ENCODE measurements around the gene CHIC2. TPM values are rescaled to one million over a fixed set of nuclear protein-coding genes. Genes with fewer than 3 reads are reported as not detected.

CHIC2 gene
- total RNA-seq, 1 experiment from 2014 or later = 16.5 TPM

GRCh38 chr4:54001668-54002365 lies 62.6 kb downstream of the CHIC2 start:
- no peak overlapping the region for H3K27ac Mint-ChIP-seq (ENCODE audit: unreplicated experiment)
- no TSS peak for BruUV-seq (replicated peaks)
- no peak for TF ChIP-seq CTCF (IDR thresholded peaks at IDR 0.05; ENCODE audit: unreplicated experiment)
- intact Hi-C loops (cut with micrococcal nuclease; ENCODE audit: unreplicated experiment) = no loop called here
- H3K9me3 Mint-ChIP-seq (ENCODE audit: low read depth, unreplicated experiment) = no peaks in the 10 kb centered on the region
- H3K27me3 Mint-ChIP-seq (ENCODE audit: unreplicated experiment) = no peaks in the 10 kb centered on the region
- DNase-seq = no peak
- H3K4me1 Mint-ChIP-seq (ENCODE audit: low read depth, unreplicated experiment) = peaks cover 9% of the 10 kb centered on the region
- H3K4me3 Mint-ChIP-seq (ENCODE audit: low read depth, unreplicated experiment) = no peak overlapping the region
- peaks cover 5% of the 10 kb centered on the region for H3K36me3 Mint-ChIP-seq (ENCODE audit: insufficient read depth, unreplicated experiment)
- CTCF ChIA-PET = no interaction called here

- Mint-ChIP-seq H3K36me3 (ENCODE audit: insufficient read depth, unreplicated experiment) (peaks cover 5% of the 10 kb centered on the region), H3K27ac (ENCODE audit: unreplicated experiment) (no peak overlapping the region), H3K4me1 (ENCODE audit: low read depth, unreplicated experiment) (peaks cover 9% of the 10 kb centered on the region), H3K9me3 (ENCODE audit: low read depth, unreplicated experiment) (no peaks in the 10 kb centered on the region), H3K27me3 (ENCODE audit: unreplicated experiment) (no peaks in the 10 kb centered on the region), H3K4me3 (ENCODE audit: low read depth, unreplicated experiment) (no peak overlapping the region)
- intact Hi-C loops (cut with micrococcal nuclease; ENCODE audit: unreplicated experiment) = loop anchor here (5.0 kb wide), 2 partner anchors 59 to 66 kb away; no protein-coding TSS in a partner anchor
- TF ChIP-seq CTCF (IDR thresholded peaks at IDR 0.05; ENCODE audit: unreplicated experiment) = no peak
- CTCF ChIA-PET = no interaction called here
- DNase-seq = peak; percentile 25
- no TSS peak for BruUV-seq (replicated peaks)
Measured at GRCh38 chr4:53997898-53998297, 66.5 kb downstream of the CHIC2 start.

GRCh38 chr4:53994382-53995102 lies 69.9 kb downstream of the CHIC2 start:
- CTCF ChIA-PET = no interaction called here
- H3K36me3 Mint-ChIP-seq (ENCODE audit: insufficient read depth, unreplicated experiment) = peaks cover 5% of the 10 kb centered on the region
- no peaks in the 10 kb centered on the region for H3K9me3 Mint-ChIP-seq (ENCODE audit: low read depth, unreplicated experiment)
- H3K27me3 Mint-ChIP-seq (ENCODE audit: unreplicated experiment) = no peaks in the 10 kb centered on the region
- H3K4me3 Mint-ChIP-seq (ENCODE audit: low read depth, unreplicated experiment) = no peak overlapping the region
- no peak for TF ChIP-seq CTCF (IDR thresholded peaks at IDR 0.05; ENCODE audit: unreplicated experiment)
- H3K4me1 Mint-ChIP-seq (ENCODE audit: low read depth, unreplicated experiment) = peaks cover 9% of the 10 kb centered on the region
- DNase-seq = no peak
- BruUV-seq (replicated peaks) = no TSS peak
- intact Hi-C loops (cut with micrococcal nuclease; ENCODE audit: unreplicated experiment) = loop anchor here (5.0 kb wide), 2 partner anchors 62 to 63 kb away; no protein-coding TSS in a partner anchor
- no peak overlapping the region for H3K27ac Mint-ChIP-seq (ENCODE audit: unreplicated experiment)

- H3K27ac Mint-ChIP-seq (ENCODE audit: unreplicated experiment) = no peak overlapping the region
- intact Hi-C loops (cut with micrococcal nuclease; ENCODE audit: unreplicated experiment) = no loop called here
- H3K27me3 Mint-ChIP-seq (ENCODE audit: unreplicated experiment) = no peaks in the 10 kb centered on the region
- CTCF ChIA-PET = no interaction called here
- H3K36me3 Mint-ChIP-seq (ENCODE audit: insufficient read depth, unreplicated experiment) = peaks cover 3% of the 10 kb centered on the region
- TF ChIP-seq CTCF (IDR thresholded peaks at IDR 0.05; ENCODE audit: unreplicated experiment) = no peak
- no TSS peak for BruUV-seq (replicated peaks)
- H3K9me3 Mint-ChIP-seq (ENCODE audit: low read depth, unreplicated experiment) = no peaks in the 10 kb centered on the region
- DNase-seq = no peak
- H3K4me1 Mint-ChIP-seq (ENCODE audit: low read depth, unreplicated experiment) = peaks cover 9% of the 10 kb centered on the region
- no peak overlapping the region for H3K4me3 Mint-ChIP-seq (ENCODE audit: low read depth, unreplicated experiment)
Measured at GRCh38 chr4:53992785-53993184, 71.6 kb downstream of the CHIC2 start.
